ENCODE data around the gene USP21. TPM values are rescaled to one million over a fixed set of nuclear protein-coding genes. Genes with fewer than 3 reads are reported as not detected.

Gene USP21
- total RNA-seq, 4 donors from 2014 or later = 18.7 to 37.0 (median 28.8) TPM

GRCh38 chr1:161190962-161191521 is 31.7 kb downstream of the USP21 start:
- DNase-seq (ENCODE audit: low spot score in 2 of 2) = no peak
- H3K4me1 ChIP-seq = peaks cover 49% of the 10 kb centered on the region
- no peak for TF ChIP-seq EP300 (IDR thresholded peaks at IDR 0.05)
- H3K27ac ChIP-seq = no peak overlapping the region
- no peak overlapping the region for H3K4me3 ChIP-seq
- no peaks in the 10 kb centered on the region for H3K36me3 ChIP-seq
- no peaks in the 10 kb centered on the region for H3K27me3 ChIP-seq
- 70% methylated on average over 4 of the region's 22 CpGs for WGBS
- no peaks in the 10 kb centered on the region for H3K9me3 ChIP-seq

- 74% methylated on average over 7 of the region's 8 CpGs for WGBS
- no peaks in the 10 kb centered on the region for H3K27me3 ChIP-seq
- TF ChIP-seq CTCF (IDR thresholded peaks at IDR 0.05) (no peak), EP300 (IDR thresholded peaks at IDR 0.05) (no peak), POLR2AphosphoS5 (IDR thresholded peaks at IDR 0.05) (no peak), POLR2A (IDR thresholded peaks at IDR 0.05) (no peak)
- H3K36me3 ChIP-seq = no peaks in the 10 kb centered on the region
- H3K4me1 ChIP-seq = peaks cover 51% of the 10 kb centered on the region
- DNase-seq (ENCODE audit: low spot score in 2 of 2) = no peak
- no peaks in the 10 kb centered on the region for H3K9me3 ChIP-seq
- no peak overlapping the region for H3K27ac ChIP-seq
- no peak overlapping the region for H3K4me3 ChIP-seq
Measured at GRCh38 chr1:161191971-161192370, 32.7 kb downstream of the USP21 start.

- no peak for DNase-seq (ENCODE audit: low spot score in 2 of 2)
Measured at GRCh38 chr1:161192476-161193465, 33.5 kb downstream of the USP21 start.

GRCh38 chr1:161193561-161194235 is 34.4 kb downstream of the USP21 start:
- H3K4me1 ChIP-seq = peaks cover 57% of the 10 kb centered on the region
- no peak overlapping the region for H3K27ac ChIP-seq
- WGBS = 76% methylated on average over 11 of the region's 21 CpGs
- H3K27me3 ChIP-seq = no peaks in the 10 kb centered on the region
- H3K9me3 ChIP-seq = no peaks in the 10 kb centered on the region
- H3K36me3 ChIP-seq = no peaks in the 10 kb centered on the region
- H3K4me3 ChIP-seq = no peak overlapping the region
- DNase-seq (ENCODE audit: low spot score in 2 of 2) = no peak
- TF ChIP-seq POLR2AphosphoS5 (IDR thresholded peaks at IDR 0.05) (no peak), EP300 (IDR thresholded peaks at IDR 0.05) (no peak), CTCF (IDR thresholded peaks at IDR 0.05) (no peak), POLR2A (IDR thresholded peaks at IDR 0.05) (no peak)

More at GRCh38 chr1:161192476-161193465, 33.5 kb downstream of the USP21 start:
- H3K4me3 ChIP-seq = no peak overlapping the region
- 59% methylated on average over 15 of the region's 15 CpGs for WGBS
- no peaks in the 10 kb centered on the region for H3K36me3 ChIP-seq
- TF ChIP-seq CTCF (IDR thresholded peaks at IDR 0.05) (peak; percentile 79 to 91), POLR2A (IDR thresholded peaks at IDR 0.05) (no peak)
- no peaks in the 10 kb centered on the region for H3K9me3 ChIP-seq
- H3K4me1 ChIP-seq = peaks cover 53% of the 10 kb centered on the region
- no peaks in the 10 kb centered on the region for H3K27me3 ChIP-seq
- no peak overlapping the region for H3K27ac ChIP-seq

DNA sequence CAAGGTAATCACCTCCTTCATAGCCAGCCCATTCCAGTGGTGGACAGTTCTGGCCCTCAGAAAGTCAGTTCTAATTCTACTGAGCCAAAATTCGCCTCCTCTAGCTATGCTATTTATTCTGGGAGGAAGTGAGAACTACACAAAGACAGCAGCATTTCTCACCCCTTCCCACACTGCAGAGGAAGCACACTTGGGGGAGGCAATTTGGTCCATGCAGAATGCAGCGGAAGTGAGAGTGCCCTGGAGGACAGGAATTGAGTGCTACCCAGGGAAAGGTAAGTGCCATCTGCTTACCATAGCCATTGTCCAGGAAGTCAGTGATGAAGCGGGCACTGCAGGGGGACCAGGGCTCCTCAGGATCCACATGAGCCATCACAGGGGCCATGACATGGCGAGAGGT is 35.9 kb downstream of the USP21 start:
- Histone ChIP-seq H3K36me3 (no peaks in the 10 kb centered on the region), H3K4me3 (no peak overlapping the region), H3K27me3 (no peaks in the 10 kb centered on the region), H3K9me3 (no peaks in the 10 kb centered on the region), H3K27ac (no peak overlapping the region), H3K4me1 (peaks cover 69% of the 10 kb centered on the region)
- whole genome bisulfite sequencing = 68% methylated on average over 4 of the region's 4 CpGs
- no peak for TF ChIP-seq EP300 (IDR thresholded peaks at IDR 0.05)
- no peak for TF ChIP-seq CTCF (IDR thresholded peaks at IDR 0.05)
- TF ChIP-seq POLR2AphosphoS5 (IDR thresholded peaks at IDR 0.05) = no peak
- TF ChIP-seq POLR2A (IDR thresholded peaks at IDR 0.05) = no peak
- DNase-seq (ENCODE audit: low spot score in 2 of 2) = no peak
